GM12872 (cell line): ENCODE data around the gene PRR23C.

Source experiments
- TF ChIP-seq, protein P1 (sequence below): IDR thresholded peaks from 3 replicates; pipeline ENCODE4 v1.5.1; 2011; ENCODE audit warnings: low read depth, mild to moderate bottlenecking, low read length, moderate library complexity; ENCODE audit not compliant: insufficient read depth

The PRR23C gene

GRCh38 chr3:139052802-139053600 is 8.3 kb upstream of the PRR23C start:
- TF ChIP-seq, protein P1, sequence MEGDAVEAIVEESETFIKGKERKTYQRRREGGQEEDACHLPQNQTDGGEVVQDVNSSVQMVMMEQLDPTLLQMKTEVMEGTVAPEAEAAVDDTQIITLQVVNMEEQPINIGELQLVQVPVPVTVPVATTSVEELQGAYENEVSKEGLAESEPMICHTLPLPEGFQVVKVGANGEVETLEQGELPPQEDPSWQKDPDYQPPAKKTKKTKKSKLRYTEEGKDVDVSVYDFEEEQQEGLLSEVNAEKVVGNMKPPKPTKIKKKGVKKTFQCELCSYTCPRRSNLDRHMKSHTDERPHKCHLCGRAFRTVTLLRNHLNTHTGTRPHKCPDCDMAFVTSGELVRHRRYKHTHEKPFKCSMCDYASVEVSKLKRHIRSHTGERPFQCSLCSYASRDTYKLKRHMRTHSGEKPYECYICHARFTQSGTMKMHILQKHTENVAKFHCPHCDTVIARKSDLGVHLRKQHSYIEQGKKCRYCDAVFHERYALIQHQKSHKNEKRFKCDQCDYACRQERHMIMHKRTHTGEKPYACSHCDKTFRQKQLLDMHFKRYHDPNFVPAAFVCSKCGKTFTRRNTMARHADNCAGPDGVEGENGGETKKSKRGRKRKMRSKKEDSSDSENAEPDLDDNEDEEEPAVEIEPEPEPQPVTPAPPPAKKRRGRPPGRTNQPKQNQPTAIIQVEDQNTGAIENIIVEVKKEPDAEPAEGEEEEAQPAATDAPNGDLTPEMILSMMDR, result no peak

DNA sequence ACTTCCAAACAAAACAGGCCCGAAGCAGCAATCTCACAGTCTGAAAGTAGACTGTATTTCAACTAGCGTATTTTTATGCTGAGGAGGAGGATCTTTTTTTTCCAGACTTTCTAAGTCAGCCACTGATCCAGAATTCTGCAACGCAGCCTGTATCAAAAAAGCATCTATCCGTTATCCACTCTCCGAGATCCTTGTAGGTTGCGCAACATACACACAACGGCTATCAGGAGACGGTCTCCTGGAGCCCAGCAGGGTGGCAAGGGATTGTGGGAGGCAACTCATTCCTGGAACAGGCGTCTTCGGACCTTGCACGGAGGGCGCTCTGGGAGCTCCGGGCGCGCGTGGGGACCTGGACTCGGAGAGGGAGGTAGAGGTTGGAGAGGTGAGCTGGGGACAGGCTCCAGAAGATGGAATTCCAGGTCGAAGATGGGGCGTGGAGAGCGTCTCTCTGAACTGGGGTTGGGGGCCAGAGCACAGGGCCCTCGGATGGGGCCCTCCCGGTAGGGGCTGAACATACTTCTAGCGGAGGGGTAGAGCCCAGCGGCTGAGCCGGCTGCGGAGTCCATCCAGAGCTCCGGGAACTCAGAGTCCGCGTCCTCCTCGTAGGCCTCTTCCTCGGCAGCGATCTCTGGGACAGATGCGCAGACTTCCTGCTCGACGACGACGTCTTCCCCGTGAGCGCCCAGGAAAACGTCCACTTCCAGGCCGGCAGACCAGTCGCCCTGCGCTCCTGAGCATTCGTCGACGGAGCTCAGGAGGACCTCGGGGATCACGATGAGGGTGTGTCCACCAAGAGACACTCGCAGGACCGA is 932 bp downstream of the PRR23C start:
- TF ChIP-seq, protein P1, result no peak

GRCh38 chr3:139037478-139037877 is 7.2 kb downstream of the PRR23C start:
- TF ChIP-seq, protein P1, result no peak

- TF ChIP-seq, protein P1, result no peak
These were observed 12.2 kb downstream of the PRR23C start for GRCh38 chr3:139032326-139033002.

GRCh38 chr3:139024968-139025367 is 19.7 kb downstream of the PRR23C start:
- TF ChIP-seq, protein P1, result no peak

- TF ChIP-seq, protein P1, result no peak; the same call in 2 of the 3 replicates
These were observed 23.8 kb downstream of the PRR23C start, which contains the start of gene PRR23B for GRCh38 chr3:139020868-139021234. Gene PRR23B (minus strand): TSS chr3:139020926. CDS start chr3:139020661, 265 bp downstream.
